ENCODE data around the gene FABP1. TPM values are rescaled to one million over a fixed set of nuclear protein-coding genes. Genes with fewer than 3 reads are reported as not detected.

The FABP1 gene
- total and polyA plus RNA-seq, 2 of the 8 experiments (the other 6 are each of a cell fraction or from before 2014, with no cell fraction given), result 0.09 TPM; not detected in 1

DNA sequence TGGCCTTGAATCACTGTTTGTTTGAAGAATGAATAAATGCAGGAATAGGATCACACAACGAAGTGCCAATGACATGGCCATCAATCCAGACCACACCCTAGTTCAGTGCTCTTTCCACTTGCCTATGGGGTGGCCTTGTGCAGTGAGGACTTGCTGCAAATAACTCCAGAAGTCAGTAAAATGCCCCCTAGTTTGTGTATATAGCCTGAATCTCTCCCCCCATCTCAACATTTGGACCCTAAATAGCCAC, 299 bp downstream of the FABP1 start:
- Histone ChIP-seq H3K4me2 (ENCODE audit: insufficient read depth in 1 of 2, low read depth in 2 of 2, low read length in 2 of 2) (no peak overlapping the region), H3K79me1 (ENCODE audit: low read depth, low read length) (no peaks in the 10 kb centered on the region; the same call in 1 of the 2 replicates), H4K5ac (ENCODE audit: insufficient read length, low read depth, low read length) (no peak overlapping the region), H3K9ac (replicated peaks in 1 of 4; ENCODE audit: extremely low read depth in 1 of 4, low read depth in 3 of 4, low read length in 3 of 4) (no peak overlapping the region), H3K4ac (replicated peaks; ENCODE audit: insufficient read length, low read depth, low read length) (no peak overlapping the region), H3K9me3 (ENCODE audit: insufficient read depth in 2 of 2, low read depth in 1 of 2, low read length in 1 of 2) (no peaks in the 10 kb centered on the region), H3K79me2 (ENCODE audit: control insufficient read depth in 1 of 2, insufficient read depth in 2 of 2, low read length in 2 of 2) (no peaks in the 10 kb centered on the region), H3K56ac (replicated peaks; ENCODE audit: insufficient read length, low read depth, low read length) (no peak overlapping the region), H2AFZ (ENCODE audit: low read length) (no peak overlapping the region), H3K36me3 (ENCODE audit: control insufficient read depth in 2 of 4, insufficient read depth in 4 of 4, low read length in 3 of 4) (no peaks in the 10 kb centered on the region), H3K27ac (ENCODE audit: low read depth, low read length) (no peak overlapping the region), H3K4me3 (ENCODE audit: extremely low read depth in 1 of 4, insufficient read depth in 2 of 4, low read depth in 3 of 4, low read length in 4 of 4) (no peak overlapping the region), H3K4me1 (replicated peaks in 1 of 4; ENCODE audit: control insufficient read depth in 3 of 4, insufficient read depth in 4 of 4, low read length in 3 of 4) (no peaks in the 10 kb centered on the region), H3K27me3 (replicated peaks in 1 of 4; ENCODE audit: control insufficient read depth in 3 of 4, extremely low read depth in 1 of 4, insufficient read depth in 3 of 4, low read length in 3 of 4) (no peaks in the 10 kb centered on the region), H4K20me1 (replicated peaks in 1 of 2; ENCODE audit: control insufficient read depth in 1 of 2, insufficient read depth in 2 of 2, low read length in 2 of 2) (no peaks in the 10 kb centered on the region), H3K23ac (ENCODE audit: insufficient read length) (no peak overlapping the region), H2BK12ac (ENCODE audit: low read depth, low read length) (no peak overlapping the region), H4K8ac (ENCODE audit: extremely low read depth, insufficient read depth, low read length) (no peak overlapping the region), H2BK20ac (ENCODE audit: low read length) (no peak overlapping the region), H3K23me2 (ENCODE audit: low read depth, low read length) (no peaks in the 10 kb centered on the region; the same call in 1 of the 2 replicates), H3K14ac (ENCODE audit: insufficient read length) (no peak overlapping the region), H2AK5ac (ENCODE audit: low read depth, low read length) (no peak overlapping the region), H2BK15ac (ENCODE audit: low read length) (no peak overlapping the region), H2BK5ac (ENCODE audit: low read depth, low read length) (no peak overlapping the region), H4K91ac (replicated peaks; ENCODE audit: insufficient read length, low read length) (no peak overlapping the region), H3K18ac (ENCODE audit: extremely low read depth, low read length) (no peak overlapping the region), H2BK120ac (replicated peaks; ENCODE audit: low read depth, low read length) (no peak overlapping the region)
- ChIA-PET POLR2A (ENCODE audit: partially characterized antibody) (no interaction called here), CTCF (ENCODE audit: partially characterized antibody) (interaction anchor here (2.1 to 2.6 kb wide), 2 partner anchors 13 to 67 kb away, joined by 6 to 8 read pairs; no protein-coding TSS in a partner anchor)
- WGBS, 2 experiments (ENCODE audit: extremely low coverage in 1 of 2, insufficient coverage in 1 of 2, insufficient read length in 1 of 2, insufficient replicate concordance in 2 of 2, low coverage in 1 of 2, low lambda C conversion rate in 2 of 2, missing lambda C conversion rate in 1 of 2), result 82% methylated on average over 1 of the region's 1 CpG; no CpG with 5 or more reads in 1 of the 2 experiments
- DNase-seq (ENCODE audit: low read depth in 1 of 2, low spot score in 2 of 2), result no peak
- FAIRE-seq, result no peak
- TF ChIP-seq GABPA (IDR thresholded peaks at IDR 0.05; ENCODE audit: borderline replicate concordance, insufficient read depth, low read length) (no peak), POLR2AphosphoS5 (IDR thresholded peaks at IDR 0.05; ENCODE audit: low read depth, low read length) (no peak), NANOG (IDR thresholded peaks at IDR 0.05; ENCODE audit: insufficient read depth, low read depth, low read length, poor library complexity, severe bottlenecking) (no peak), TBP (IDR thresholded peaks at IDR 0.05; ENCODE audit: low read depth, low read length) (no peak), NRF1 (IDR thresholded peaks at IDR 0.05; ENCODE audit: low read depth, low read length) (no peak), RBBP5 (IDR thresholded peaks at IDR 0.05; ENCODE audit: borderline replicate concordance, low read depth, low read length) (no peak), KDM4A (IDR thresholded peaks at IDR 0.05; ENCODE audit: low read depth, low read length, severe bottlenecking) (no peak), GTF2F1 (IDR thresholded peaks at IDR 0.05; ENCODE audit: borderline replicate concordance, low read depth, low read length) (no peak), YY1 (IDR thresholded peaks at IDR 0.05; ENCODE audit: low read depth, low read length) (no peak), POLR2A (IDR thresholded peaks at IDR 0.05; ENCODE audit: control extremely low read depth in 1 of 2, low read depth in 2 of 2, low read length in 2 of 2) (no peak), CBX8 (IDR thresholded peaks at IDR 0.05; ENCODE audit: borderline replicate concordance, low read depth, low read length) (no peak), RFX5 (IDR thresholded peaks at IDR 0.05; ENCODE audit: borderline replicate concordance, low read depth, low read length) (no peak), CBX5 (IDR thresholded peaks at IDR 0.05; ENCODE audit: low read depth, low read length) (no peak)
- TF ChIP-seq, protein P1, sequence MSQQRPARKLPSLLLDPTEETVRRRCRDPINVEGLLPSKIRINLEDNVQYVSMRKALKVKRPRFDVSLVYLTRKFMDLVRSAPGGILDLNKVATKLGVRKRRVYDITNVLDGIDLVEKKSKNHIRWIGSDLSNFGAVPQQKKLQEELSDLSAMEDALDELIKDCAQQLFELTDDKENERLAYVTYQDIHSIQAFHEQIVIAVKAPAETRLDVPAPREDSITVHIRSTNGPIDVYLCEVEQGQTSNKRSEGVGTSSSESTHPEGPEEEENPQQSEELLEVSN (IDR thresholded peaks at IDR 0.05), result no peak

Data from H1 (cell line).